Duodenal mucosa (tissue), 2 donors: ENCODE results near the gene ADGRB3.
"Not testable (repeated sequence)": the region's sequence is repeated elsewhere in the genome, so short reads cannot be mapped to it uniquely, and the experiment has no call there.

Experiments used
- H3K27ac ChIP-seq: one replicate; pipeline ENCODE4 v1.7.0; 2013; ENCODE audit warnings: low read depth, low read length
- H3K27me3 ChIP-seq, 2 donors: one replicate each; pipeline ENCODE4 v1.7.0; 2013; ENCODE audit warnings: low read length in 2 of 2, control low read depth in 1 of 2; ENCODE audit not compliant: insufficient read depth in 2 of 2, control insufficient read depth in 1 of 2
- H3K36me3 ChIP-seq, 2 donors: one replicate each; pipeline ENCODE4 v1.7.0; 2013; ENCODE audit warnings: low read length in 2 of 2, control low read depth in 1 of 2; ENCODE audit not compliant: insufficient read depth in 2 of 2, control insufficient read depth in 1 of 2
- H3K4me1 ChIP-seq, 2 donors: one replicate each; pipeline ENCODE4 v1.7.0; 2013; ENCODE audit warnings: low read length in 2 of 2, control low read depth in 1 of 2; ENCODE audit not compliant: insufficient read depth in 2 of 2, control insufficient read depth in 1 of 2
- H3K4me3 ChIP-seq, 2 donors: one replicate each; pipeline ENCODE4 v1.7.0; 2013; ENCODE audit warnings: low read length in 2 of 2, low read depth in 1 of 2
- H3K9ac ChIP-seq, 2 donors: one replicate each; pipeline ENCODE4 v1.7.0; 2013; ENCODE audit warnings: low read length in 2 of 2, low read depth in 1 of 2
- H3K9me3 ChIP-seq, 2 donors: one replicate each; pipeline ENCODE4 v1.7.0; 2013; ENCODE audit warnings: low read length in 2 of 2, control low read depth in 1 of 2; ENCODE audit not compliant: control insufficient read depth in 1 of 2

ADGRB3 gene

GRCh38 chr6:69432168-69432567, 797.1 kb downstream of the ADGRB3 start:
- H3K27me3 ChIP-seq, H3K27ac ChIP-seq, H3K4me3 ChIP-seq, H3K9ac ChIP-seq, H3K36me3 ChIP-seq, H3K9me3 ChIP-seq, H3K4me1 ChIP-seq: not testable (repeated sequence)

GRCh38 chr6:69433116-69433515, 798.0 kb downstream of the ADGRB3 start:
- not testable (repeated sequence) for H3K36me3 ChIP-seq, H3K9ac ChIP-seq, H3K4me1 ChIP-seq, H3K27me3 ChIP-seq, H3K4me3 ChIP-seq, H3K9me3 ChIP-seq, H3K27ac ChIP-seq

DNA sequence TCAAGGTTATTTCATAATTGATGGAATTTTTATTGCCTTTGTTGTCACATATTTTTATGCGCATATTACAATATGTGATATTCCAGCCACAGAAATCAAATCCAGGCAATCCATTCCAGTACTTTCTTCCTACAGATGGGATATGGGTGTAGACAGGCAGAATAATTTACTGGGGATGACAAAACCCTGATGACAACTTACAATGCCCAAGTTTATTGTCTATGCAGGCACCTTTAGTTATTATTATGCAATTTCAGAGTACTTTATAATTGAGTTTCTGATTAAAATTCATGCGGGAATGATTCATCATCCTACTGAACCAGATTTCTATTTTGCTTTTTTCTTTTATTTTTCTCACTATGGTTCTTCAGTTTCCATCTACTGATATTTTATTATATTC, 803.0 kb downstream of the ADGRB3 start:
- Histone ChIP-seq H3K4me3 (no peak overlapping the region), H3K27ac (no peak overlapping the region), H3K9me3 (no peaks in the 10 kb centered on the region), H3K4me1 (no peaks in the 10 kb centered on the region), H3K36me3 (no peaks in the 10 kb centered on the region), H3K9ac (no peak overlapping the region), H3K27me3 (no peaks in the 10 kb centered on the region)
